B cell (primary cell): ENCODE results near the gene ACO1. TPM values are rescaled to one million over a fixed set of nuclear protein-coding genes. Genes with fewer than 3 reads are reported as not detected.

Experiments used
- ATAC-seq: fragments of 200-7000 bp; cut with Tn5 transposase; one replicate; pipeline ENCODE4 v1.10.0; 2021; ENCODE audit warnings: low read depth, mild to moderate bottlenecking, moderate number of reproducible peaks, moderate library complexity
- CTCF ChIA-PET: fragments of 350-600 bp; sonication (Branson Sonifier 250); formaldehyde crosslinking; loops from one replicate; lab custom pipeline; 2021; ENCODE audit warnings: antibody characterized with exemption, inconsistent platforms; lab: Charles Lee
- POLR2A ChIA-PET: fragments of 350-600 bp; sonication (Branson Sonifier 250); formaldehyde crosslinking; loops from one replicate; lab custom pipeline; 2021; ENCODE audit warnings: antibody characterized with exemption; lab: Charles Lee
- DNase-seq: peaks from one replicate; pipeline ENCODE4 v3.0.0; 2013
- H2AFZ ChIP-seq: 2 replicates; pipeline ENCODE4 v1.6.1; 2012; ENCODE audit warnings: mild to moderate bottlenecking, low read depth, low read length; ENCODE audit not compliant: insufficient read depth, poor library complexity, severe bottlenecking
- H3K27ac ChIP-seq, 2 donors: 1 replicate in 1 of 2; 2 replicates in 1 of 2; pipeline ENCODE4 v1.5.1; 2012 to 2013; ENCODE audit warnings: low read length in 2 of 2, mild to moderate bottlenecking in 2 of 2, moderate library complexity in 1 of 2
- H3K27me3 ChIP-seq, 4 experiments: fragments of 200-600 bp in 1 of 4; sonication (generic) in 1 of 4; replicated peaks in 1 of 4; 1 replicate in 2 of 4; 2 replicates in 2 of 4; pipeline versions ENCODE4 v1.6.1 to v1.7.0; 2013 to 2016; ENCODE audit warnings: low read length in 3 of 4, mild to moderate bottlenecking in 2 of 4, mixed read lengths in 1 of 4, moderate library complexity in 1 of 4; ENCODE audit not compliant: insufficient read depth in 4 of 4, control insufficient read depth in 3 of 4; ENCODE audit errors: control extremely low read depth in 1 of 4
- H3K36me3 ChIP-seq, 2 experiments: replicated peaks in 1 of 2; 1 replicate in 1 of 2; 2 replicates in 1 of 2; pipeline versions ENCODE4 v1.6.1 to v1.7.1; 2013; ENCODE audit warnings: low read length in 1 of 2; ENCODE audit not compliant: insufficient read depth in 2 of 2, control insufficient read depth in 1 of 2; ENCODE audit errors: control extremely low read depth in 1 of 2, extremely low read depth in 1 of 2
- H3K4me1 ChIP-seq, 2 donors: fragments of 200-600 bp in 1 of 2; sonication (generic) in 1 of 2; 1 replicate in 1 of 2; 2 replicates in 1 of 2; pipeline versions ENCODE4 v1.5.1 to v1.6.1; 2013 to 2017; ENCODE audit warnings: low read length in 2 of 2; ENCODE audit not compliant: control insufficient read depth in 2 of 2, insufficient read depth in 2 of 2
- H3K4me2 ChIP-seq: replicated peaks from 2 replicates; pipeline ENCODE3; 2012; ENCODE audit warnings: mild to moderate bottlenecking, low read depth, low read length; ENCODE audit not compliant: poor library complexity, severe bottlenecking
- H3K4me3 ChIP-seq, 5 experiments: fragments of 200-600 bp in 1 of 5; sonication (generic) in 1 of 5; 1 replicate in 3 of 5; 2 replicates in 2 of 5; pipeline versions ENCODE4 v1.5.1 to v1.7.0; 2011 to 2016; ENCODE audit warnings: low read length in 4 of 5, mild to moderate bottlenecking in 4 of 5, low read depth in 2 of 5, control low read depth in 1 of 5, moderate library complexity in 1 of 5; ENCODE audit not compliant: insufficient read depth in 1 of 5; ENCODE audit errors: control extremely low read depth in 1 of 5, extremely low read depth in 1 of 5
- H3K79me2 ChIP-seq: fragments of 200-600 bp; sonication (generic); one replicate; pipeline ENCODE4 v1.6.0; 2016; ENCODE audit warnings: low read length; ENCODE audit not compliant: control insufficient read depth, insufficient read depth
- H3K9ac ChIP-seq: fragments of 200-600 bp; sonication (generic); 2 replicates; pipeline ENCODE4 v1.6.1; 2017; ENCODE audit warnings: mild to moderate bottlenecking, low read length, moderate library complexity
- H3K9me3 ChIP-seq, 3 donors: one replicate each; pipeline versions ENCODE4 v1.6.1 to v1.7.1; 2013; ENCODE audit warnings: low read length in 2 of 3; ENCODE audit not compliant: control insufficient read depth in 2 of 3, insufficient read depth in 1 of 3; ENCODE audit errors: control extremely low read depth in 1 of 3
- H4K20me1 ChIP-seq: 2 replicates; pipeline ENCODE4 v1.6.0; 2012; ENCODE audit warnings: mild to moderate bottlenecking, low read length; ENCODE audit not compliant: insufficient read depth, control insufficient read depth, poor library complexity, severe bottlenecking
- H3K27ac Mint-ChIP-seq: one replicate; pipeline ENCODE4 v1.8.0; 2021; ENCODE audit warnings: mixed read lengths
- H3K27me3 Mint-ChIP-seq: one replicate; pipeline ENCODE4 v1.8.0; 2021; ENCODE audit warnings: mixed read lengths
- H3K4me1 Mint-ChIP-seq: one replicate; pipeline ENCODE4 v1.8.0; 2021; ENCODE audit warnings: mixed read lengths
- H3K4me3 Mint-ChIP-seq: one replicate; pipeline ENCODE4 v1.8.0; 2021; ENCODE audit warnings: mixed read lengths
- H3K9me3 Mint-ChIP-seq: one replicate; pipeline ENCODE4 v1.8.0; 2022; ENCODE audit warnings: mixed read lengths; ENCODE audit not compliant: insufficient read depth
- CTCF ChIP-seq: fragments of 200-600 bp; IDR thresholded peaks from one replicate; pipeline ENCODE4 v1.8.0; 2022; ENCODE audit warnings: antibody characterized with exemption, mild to moderate bottlenecking
- EZH2 ChIP-seq: IDR thresholded peaks from 2 replicates; pipeline ENCODE4 v1.6.1; 2012; ENCODE audit warnings: borderline replicate concordance, low read depth, mild to moderate bottlenecking, moderate library complexity, low read length; ENCODE audit not compliant: insufficient read depth, poor library complexity, severe bottlenecking
- whole genome bisulfite sequencing: methylation state at CpG from one replicate; pipeline ENCODE4 v1.1.5; 2013; ENCODE audit warnings: missing lambda C conversion rate; ENCODE audit not compliant: insufficient coverage; 5-methylcytosine and 5-hydroxymethylcytosine counted together
- intact Hi-C: fragments of 100-400 bp; cut with micrococcal nuclease; formaldehyde crosslinking; loops from one replicate; pipeline ENCODE4 v1.10.0; 2022
- polyA plus RNA-seq: library from polyadenylated mRNA; depleted of rRNA; stranded (reverse); fragments of >200 nt; gene quantifications from 2 replicates; pipeline ENCODE4 v1.2.3, GENCODE V29; 2012
- total RNA-seq, 2 donors: library from RNA; stranded (reverse); fragments of 120-200 nt in 1 of 2; gene quantifications; 1 replicate in 1 of 2; 2 replicates in 1 of 2; pipeline versions ENCODE4 v1.2.3 to v1.2.4, GENCODE V29; 2013 to 2022

The ACO1 gene
- total and polyA plus RNA-seq, 2 donors (not counting 1 experiment from before 2014, with no cell fraction given), result 1.6 to 9.1 TPM

DNA sequence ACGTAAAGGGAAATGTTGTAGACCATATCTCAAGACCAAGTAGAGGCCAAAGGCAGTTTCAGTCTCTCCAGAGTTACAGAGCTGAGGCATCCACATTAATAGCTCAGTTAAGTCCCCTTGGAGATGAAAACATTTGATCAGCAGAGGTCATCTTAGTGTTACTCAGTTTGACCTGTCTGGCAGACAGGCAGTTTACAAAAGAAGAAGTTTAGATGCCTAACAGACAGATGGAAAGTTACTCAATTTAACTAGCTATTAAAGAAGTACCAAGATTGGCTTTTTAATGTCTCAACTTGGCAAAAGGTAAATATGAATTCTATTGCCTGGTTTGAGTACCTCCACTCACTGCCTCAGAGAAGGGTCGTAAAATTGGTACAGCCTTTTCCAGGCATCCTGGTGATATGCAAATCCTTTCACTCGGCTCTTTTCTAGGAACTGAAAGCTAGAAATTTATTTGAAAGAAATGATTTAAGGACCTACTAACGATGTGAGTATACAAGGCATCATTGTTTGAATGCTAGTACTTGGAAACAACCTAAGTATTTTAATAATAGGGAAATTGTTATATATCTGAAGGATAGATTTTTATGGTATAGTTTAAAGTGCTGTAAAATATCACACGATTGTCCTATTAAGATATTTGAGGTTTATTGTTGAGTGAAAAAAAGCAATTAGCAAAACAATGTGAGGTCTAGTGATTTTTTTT is 14.8 kb downstream of the ACO1 start:
- Histone ChIP-seq H3K79me2 (no peaks in the 10 kb centered on the region), H2AFZ (no peak overlapping the region), H3K27me3 (no peaks in the 10 kb centered on the region), H4K20me1 (no peaks in the 10 kb centered on the region), H3K9ac (no peak overlapping the region), H3K4me3 (no peak overlapping the region), H3K36me3 (no peaks in the 10 kb centered on the region), H3K4me1 (no peaks in the 10 kb centered on the region), H3K4me2 (no peak overlapping the region), H3K9me3 (no peaks in the 10 kb centered on the region), H3K27ac (no peak overlapping the region)
- intact Hi-C loops, result no loop called here
- ATAC-seq (no peak), DNase-seq (no peak)
- POLR2A ChIA-PET, result no interaction called here
- Mint-ChIP-seq H3K9me3 (no peaks in the 10 kb centered on the region), H3K27me3 (no peaks in the 10 kb centered on the region), H3K4me3 (no peak overlapping the region), H3K27ac (no peak overlapping the region), H3K4me1 (no peaks in the 10 kb centered on the region)
- TF ChIP-seq EZH2 (no peak), CTCF (no peak)
- CTCF ChIA-PET, result interaction anchor here (1.0 to 1.6 kb wide), 4 partner anchors 20 to 182 kb away, joined by 3 to 5 read pairs (median 4); no protein-coding TSS in a partner anchor
- 100% methylated on average over 1 of the region's 5 CpGs for WGBS

GRCh38 chr9:32401488-32401887 is 17.0 kb downstream of the ACO1 start:
- Histone ChIP-seq H3K27me3 (no peaks in the 10 kb centered on the region), H3K36me3 (peaks cover 0 to 7% of the 10 kb centered on the region in 2 experiments), H3K4me1 (no peaks in the 10 kb centered on the region), H3K9ac (no peak overlapping the region), H2AFZ (no peak overlapping the region), H4K20me1 (no peaks in the 10 kb centered on the region), H3K9me3 (no peaks in the 10 kb centered on the region), H3K4me3 (no peak overlapping the region), H3K4me2 (no peak overlapping the region), H3K79me2 (no peaks in the 10 kb centered on the region), H3K27ac (no peak overlapping the region)
- Mint-ChIP-seq H3K4me1 (no peaks in the 10 kb centered on the region), H3K4me3 (no peak overlapping the region), H3K9me3 (no peaks in the 10 kb centered on the region), H3K27me3 (no peaks in the 10 kb centered on the region), H3K27ac (no peak overlapping the region)
- no peak for DNase-seq
- intact Hi-C loops, result no loop called here
- WGBS, result no CpG with 5 or more reads among the region's 1 CpG
- no peak for ATAC-seq
- TF ChIP-seq CTCF, result no peak
- CTCF ChIA-PET, result interaction anchor here (1.0 to 1.6 kb wide), 2 partner anchors 17 to 31 kb away, joined by 3 to 4 read pairs; partner anchors contain the start of gene ACO1
- POLR2A ChIA-PET, result no interaction called here
